Myometrial cell (primary cell): ENCODE measurements around the gene COX7A2L. TPM values are rescaled to one million over a fixed set of nuclear protein-coding genes. Genes with fewer than 3 reads are reported as not detected.

Experiments
- total RNA-seq: library from RNA; depleted of rRNA; stranded (reverse); fragments of >200 nt; gene quantifications from 2 replicates; pipeline ENCODE4 v1.2.3, GENCODE V29; 2015

Gene COX7A2L, protein sequence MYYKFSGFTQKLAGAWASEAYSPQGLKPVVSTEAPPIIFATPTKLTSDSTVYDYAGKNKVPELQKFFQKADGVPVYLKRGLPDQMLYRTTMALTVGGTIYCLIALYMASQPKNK
- total RNA-seq = 211 and 253 TPM in 2 replicates

GRCh38 chr2:42360890-42361727, at the start of gene COX7A2L:
Gene COX7A2L, minus strand, starts transcription at chr2:42361217. Its CDS starts 56 bp downstream, at chr2:42361161.

Other genes starting within 250 kb of the COX7A2L start
- 22.2 and 33.1 TPM in 2 replicates for gene EML4, start 191.9 kb downstream of the COX7A2L start, total RNA-seq
- gene KCNG3, start 132.8 kb upstream of the COX7A2L start, total RNA-seq = not detected in 2 replicates
- 19.6 and 20.9 TPM in 2 replicates for gene MTA3, start 207.4 kb upstream of the COX7A2L start, total RNA-seq